HG03025 (cell line): ENCODE results near the gene SENP8.

ENCODE experiments used
- ATAC-seq: cut with Tn5 transposase; IDR thresholded peaks from one replicate; pipeline ENCODE4 v1.9.1; 2021; ENCODE audit warnings: mild to moderate bottlenecking, moderate library complexity; ENCODE audit not compliant: unreplicated experiment, low FRiP score

The SENP8 gene

GRCh38 chr15:72173864-72174550 is 55.8 kb downstream of the SENP8 start:
- no peak for ATAC-seq

GRCh38 chr15:72174551-72175165 is 56.5 kb downstream of the SENP8 start:
- ATAC-seq: no peak

- no peak for ATAC-seq
These were observed 57.2 kb downstream of the SENP8 start for GRCh38 chr15:72175186-72176044.

GRCh38 chr15:72176159-72176558 is 58.0 kb downstream of the SENP8 start:
- ATAC-seq: no peak

- ATAC-seq: no peak
These were observed 58.5 kb downstream of the SENP8 start for GRCh38 chr15:72176743-72177142.

- no peak for ATAC-seq
These were observed 60.9 kb downstream of the SENP8 start for GRCh38 chr15:72178976-72179585.

GRCh38 chr15:72179950-72180581 is 61.9 kb downstream of the SENP8 start:
- ATAC-seq: no peak

GRCh38 chr15:72180761-72181324 is 62.6 kb downstream of the SENP8 start:
- ATAC-seq: no peak

- ATAC-seq: no peak
These were observed 64.0 kb downstream of the SENP8 start for GRCh38 chr15:72182244-72182643.

- ATAC-seq: no peak
These were observed 64.5 kb downstream of the SENP8 start for GRCh38 chr15:72182673-72183072.

- ATAC-seq: no peak
These were observed 65.6 kb downstream of the SENP8 start for GRCh38 chr15:72183781-72184164.

- no peak for ATAC-seq
These were observed 66.1 kb downstream of the SENP8 start for GRCh38 chr15:72184165-72184811.

- no peak for ATAC-seq
These were observed 71.2 kb downstream of the SENP8 start for GRCh38 chr15:72189250-72189902.

- no peak for ATAC-seq
These were observed 74.2 kb downstream of the SENP8 start for GRCh38 chr15:72192416-72192815.
